OCI-M2 (cell line): ENCODE data around the gene DYSF.

ENCODE experiments used
- DNase-seq: peaks from one replicate; lab custom pipeline; 2025; ENCODE audit not compliant: unreplicated experiment; lab: John Stamatoyannopoulos, UW

Gene DYSF

DNA sequence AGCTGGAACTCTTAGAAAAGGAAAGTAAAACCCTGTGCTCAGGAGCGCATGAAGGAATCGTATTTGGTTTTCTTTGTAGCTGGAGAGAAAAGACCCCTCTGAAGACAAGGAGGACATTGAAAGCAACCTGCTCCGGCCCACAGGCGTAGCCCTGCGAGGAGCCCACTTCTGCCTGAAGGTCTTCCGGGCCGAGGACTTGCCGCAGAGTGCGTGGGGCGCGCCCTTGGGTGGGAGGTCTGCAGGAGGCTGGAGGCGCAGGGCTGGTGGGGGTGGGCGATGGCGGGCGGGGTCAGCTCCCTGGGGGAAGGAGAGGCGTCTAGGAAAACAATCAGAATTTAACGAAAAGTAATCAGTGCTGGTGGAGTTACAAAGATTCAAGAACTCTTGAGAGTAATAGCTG, 72.8 kb downstream of the DYSF start:
- DNase-seq, result no peak

DNA sequence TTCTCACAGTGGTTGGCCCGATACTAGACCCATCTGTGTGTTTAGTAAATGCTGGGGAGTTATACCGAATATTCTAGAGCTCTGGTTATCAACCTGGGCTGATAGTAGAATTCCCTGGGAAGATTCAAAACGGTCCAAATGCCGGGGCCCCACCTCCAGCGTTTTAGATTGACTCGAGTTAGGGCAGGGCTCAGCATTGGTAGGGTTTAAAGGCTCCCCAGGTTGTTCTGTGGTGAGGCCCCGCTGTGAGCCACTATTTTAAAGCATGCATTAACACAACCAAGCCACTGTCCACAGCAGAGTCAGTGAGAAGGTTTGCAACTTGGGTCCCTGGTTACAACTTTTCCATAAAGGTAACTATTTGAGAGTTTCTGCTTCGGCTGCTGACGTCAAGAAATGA, 73.6 kb downstream of the DYSF start:
- no peak for DNase-seq

DNA sequence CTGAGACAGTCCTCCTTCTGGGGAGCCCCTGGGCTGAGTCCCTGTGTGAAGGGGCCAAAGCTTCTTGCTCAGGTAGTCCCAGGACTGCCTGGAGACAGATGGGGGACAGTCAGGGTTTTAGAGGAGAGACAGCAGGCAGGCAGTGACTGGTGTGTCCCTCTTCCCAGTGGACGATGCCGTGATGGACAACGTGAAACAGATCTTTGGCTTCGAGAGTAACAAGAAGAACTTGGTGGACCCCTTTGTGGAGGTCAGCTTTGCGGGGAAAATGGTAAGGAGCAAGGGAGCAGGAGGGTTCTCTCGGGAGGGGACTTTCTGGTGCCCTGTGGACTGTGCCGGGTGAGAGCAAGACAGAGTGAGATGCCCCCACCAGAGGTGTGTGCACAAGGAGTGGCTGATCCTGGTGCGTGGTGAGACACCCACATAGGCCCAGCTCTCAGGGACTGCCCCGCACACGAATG, 74.8 kb downstream of the DYSF start:
- DNase-seq, result no peak

DNA sequence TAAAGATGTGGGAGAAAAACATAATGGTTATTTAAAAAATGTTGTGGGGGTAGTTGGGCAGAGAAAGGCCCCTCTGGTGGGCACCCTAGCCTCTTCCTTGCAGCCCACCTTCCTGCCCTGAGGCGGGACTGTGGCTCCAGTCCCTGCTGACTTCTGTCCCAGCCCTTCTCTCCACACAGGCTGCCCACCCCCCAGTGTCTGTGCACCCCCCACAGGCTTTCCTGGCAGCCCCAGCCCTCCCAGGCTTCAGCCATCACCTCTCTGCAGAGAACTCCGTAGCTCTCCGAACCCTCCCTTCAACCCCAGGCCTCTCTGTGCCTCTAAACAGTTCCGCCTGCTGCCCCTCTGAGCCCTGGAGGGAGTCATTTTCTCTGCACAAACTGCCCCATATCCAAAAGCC, 75.4 kb downstream of the DYSF start:
- no peak for DNase-seq

DNA sequence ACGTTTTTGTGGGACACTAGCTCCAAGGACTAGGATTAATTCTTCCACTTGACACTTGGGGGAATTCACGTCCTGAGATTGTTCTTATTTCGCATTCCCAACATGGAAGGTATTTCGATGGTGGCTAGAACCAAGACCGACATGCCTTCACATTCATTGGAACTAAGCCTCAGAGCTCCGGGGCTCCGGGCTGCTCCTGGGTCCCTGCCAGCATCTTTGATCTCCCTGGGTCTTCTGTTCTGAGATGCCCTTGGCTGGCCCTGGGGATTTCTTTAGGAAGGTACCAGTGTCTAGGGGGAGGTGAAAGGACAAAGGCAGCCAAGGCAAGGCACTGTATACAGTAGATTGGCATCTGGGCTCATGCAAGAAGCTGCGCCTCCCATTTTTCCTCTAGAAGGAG, 76.8 kb downstream of the DYSF start:
- DNase-seq, result no peak

DNA sequence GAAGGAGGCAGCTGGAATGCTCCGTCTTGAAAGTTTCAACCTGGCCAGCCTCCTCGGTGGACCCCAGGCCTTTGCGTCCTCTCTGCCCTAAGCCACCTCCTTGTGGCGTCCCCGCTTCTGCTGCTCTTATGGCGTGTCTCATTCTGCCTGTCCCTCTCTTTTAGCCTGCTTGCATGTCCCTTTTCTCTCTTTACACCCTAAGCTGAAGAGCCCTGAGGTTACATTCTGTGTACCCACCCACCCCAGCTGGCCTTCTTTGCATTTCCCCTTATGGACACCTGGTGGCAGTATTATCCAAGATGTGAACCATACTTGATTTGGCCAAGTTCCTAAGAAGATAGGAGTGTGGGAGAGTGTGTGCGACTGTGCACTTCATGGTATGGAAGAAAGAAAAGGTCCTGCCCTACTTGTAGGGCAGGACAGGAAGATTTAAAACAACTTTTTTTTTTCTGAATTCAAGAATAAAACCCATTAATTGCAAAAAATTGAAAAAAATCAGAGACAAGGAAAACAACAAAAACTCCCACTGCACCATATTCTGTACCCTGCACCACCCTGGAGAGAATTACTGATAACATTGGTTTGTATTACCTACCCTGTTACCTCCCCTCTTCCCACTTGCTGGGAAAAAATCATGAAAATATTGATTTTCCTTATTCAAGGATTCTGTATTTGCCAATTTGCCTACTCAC, 77.4 kb downstream of the DYSF start:
- no peak for DNase-seq

DNA sequence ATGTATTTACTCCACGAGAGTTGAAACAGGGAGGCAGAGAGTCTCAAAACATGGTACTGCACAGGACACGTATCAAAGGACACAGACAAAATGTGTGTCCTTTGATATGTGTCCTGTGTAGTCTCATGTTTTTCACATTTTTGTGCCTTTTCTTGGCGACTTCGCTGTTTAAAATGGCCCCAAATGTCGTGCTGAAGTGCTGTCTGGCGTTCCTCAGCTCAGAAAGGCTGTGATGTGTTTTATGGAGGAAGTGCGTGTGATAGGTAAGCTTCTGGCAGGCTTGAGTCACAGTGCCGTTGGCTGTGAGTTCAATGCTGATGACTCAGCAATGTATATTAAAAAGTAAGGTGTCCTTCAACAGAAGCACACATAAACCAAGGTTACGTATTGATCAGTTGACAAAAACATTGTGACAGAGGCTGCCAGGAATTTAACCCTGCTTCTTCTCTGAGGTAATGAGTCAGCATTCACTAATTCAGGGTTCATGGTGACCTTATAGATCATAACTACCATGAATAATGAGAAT, 78.2 kb downstream of the DYSF start:
- DNase-seq, result no peak

DNA sequence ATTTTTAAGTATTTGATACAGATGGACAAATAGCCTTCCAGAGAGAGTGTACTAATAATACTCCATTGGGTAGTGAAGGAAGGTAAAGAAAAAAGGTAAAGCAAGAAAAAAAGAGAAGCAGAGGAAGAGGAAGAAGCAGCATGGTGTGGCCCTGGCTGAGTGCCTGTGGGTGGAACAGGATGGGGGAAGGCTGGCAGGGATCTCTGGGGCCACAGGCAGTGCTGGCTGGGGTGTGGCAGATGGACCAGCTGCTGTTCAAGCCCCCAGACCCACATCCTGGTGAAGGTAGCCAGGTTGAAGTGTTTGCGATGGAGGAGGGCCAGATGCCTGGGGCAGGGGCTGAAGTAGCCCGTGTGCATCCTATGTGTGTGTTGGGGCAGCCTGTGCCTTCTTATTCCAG, 79.0 kb downstream of the DYSF start:
- no peak for DNase-seq

DNA sequence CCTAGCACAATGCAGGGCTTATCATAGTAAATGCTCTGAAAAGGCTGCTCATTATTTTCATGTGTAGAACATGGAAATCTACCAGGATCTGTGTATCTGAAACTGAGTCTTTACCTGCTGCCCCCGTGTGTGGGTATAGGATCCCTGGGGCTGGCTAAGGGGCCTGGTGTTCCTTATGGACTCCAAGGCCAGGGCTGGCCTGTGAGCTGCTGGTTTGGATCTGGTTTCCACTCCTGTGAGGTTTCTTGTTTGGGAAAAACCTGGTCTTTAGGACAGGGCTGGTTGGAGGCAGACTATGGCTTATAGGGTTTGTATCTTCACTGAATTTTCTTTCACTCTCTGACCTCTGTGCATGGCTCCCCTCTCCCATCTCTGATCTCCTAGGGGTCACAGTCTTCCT, 80.8 kb downstream of the DYSF start:
- DNase-seq, result no peak

DNA sequence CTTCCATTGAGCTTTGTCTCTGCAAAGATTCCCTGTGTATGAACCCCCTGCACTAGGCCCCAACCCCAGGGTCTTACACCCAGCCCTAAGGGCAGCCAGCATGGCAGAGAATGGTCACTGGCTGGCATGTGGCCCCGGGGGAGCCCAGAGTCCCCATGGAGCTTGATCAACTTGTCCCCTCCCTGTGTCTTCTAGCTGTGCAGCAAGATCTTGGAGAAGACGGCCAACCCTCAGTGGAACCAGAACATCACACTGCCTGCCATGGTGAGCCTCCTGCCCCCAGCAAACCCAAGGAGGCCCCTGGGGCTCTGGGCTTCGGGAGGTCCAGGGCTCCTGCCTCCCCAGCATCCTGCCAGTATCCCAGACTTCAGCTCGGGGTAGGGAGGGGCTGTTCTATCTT, 81.5 kb downstream of the DYSF start:
- no peak for DNase-seq

DNA sequence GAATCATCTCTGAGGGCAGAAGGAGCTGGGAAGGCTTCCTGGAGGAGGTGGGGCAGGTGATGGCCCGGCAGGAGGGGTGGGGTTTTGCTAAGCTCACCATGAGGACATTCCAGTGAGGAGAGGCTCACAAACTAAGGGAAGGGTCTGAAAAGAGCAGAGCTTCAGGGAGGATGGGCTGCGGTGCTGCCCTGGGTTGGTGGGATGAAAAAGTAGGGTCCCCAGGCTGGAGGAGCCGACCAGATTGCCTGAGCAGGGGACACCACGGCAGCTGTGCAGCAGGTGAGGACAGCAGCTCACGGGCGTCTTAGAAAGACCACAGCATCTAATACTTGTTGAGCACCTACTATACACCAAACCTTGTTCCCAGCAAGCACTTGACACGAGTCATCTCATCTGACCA, 82.2 kb downstream of the DYSF start:
- DNase-seq, result no peak

DNA sequence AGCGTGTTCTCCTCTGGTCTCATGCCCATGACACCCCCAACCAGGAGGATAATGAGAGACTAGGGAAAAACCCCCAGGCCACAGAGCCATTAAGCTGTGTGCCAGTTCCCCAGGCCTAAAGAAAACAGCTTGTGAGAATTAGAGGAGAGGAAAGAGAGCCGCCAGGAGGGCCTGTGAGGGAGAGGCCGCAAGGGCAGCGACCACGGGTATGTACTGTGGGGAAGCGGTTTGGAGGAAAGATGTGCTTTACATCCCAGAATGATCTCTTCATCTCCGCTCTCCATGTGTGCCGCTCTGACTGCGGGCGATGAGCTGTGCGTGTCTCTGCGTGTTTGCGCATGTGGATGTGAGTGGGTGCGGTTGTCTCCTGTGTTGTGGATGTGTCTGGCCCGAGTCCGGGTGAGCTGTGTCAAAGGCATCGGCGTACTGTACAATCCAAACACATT, 82.9 kb downstream of the DYSF start:
- DNase-seq, result no peak

DNA sequence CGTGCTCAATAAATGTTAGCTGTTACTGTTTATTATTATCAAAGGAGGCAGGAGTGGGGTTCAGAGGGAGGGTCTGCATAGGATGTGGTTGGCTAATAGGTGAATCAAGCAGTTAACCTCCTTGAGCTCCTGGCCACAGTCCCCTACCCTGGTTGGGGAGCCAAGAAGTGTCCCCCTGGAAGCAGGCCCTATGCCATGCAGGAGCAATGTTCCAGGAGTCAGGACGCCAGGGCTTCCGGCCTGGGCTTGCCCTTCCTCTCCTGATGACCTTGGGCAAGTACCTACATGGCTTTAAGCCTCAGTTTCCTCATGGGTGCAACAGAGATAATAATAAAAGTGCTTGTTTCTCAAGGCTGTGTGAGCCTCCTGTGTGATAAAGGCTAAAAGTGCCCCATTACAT, 84.9 kb downstream of the DYSF start:
- DNase-seq, result no peak

DNA sequence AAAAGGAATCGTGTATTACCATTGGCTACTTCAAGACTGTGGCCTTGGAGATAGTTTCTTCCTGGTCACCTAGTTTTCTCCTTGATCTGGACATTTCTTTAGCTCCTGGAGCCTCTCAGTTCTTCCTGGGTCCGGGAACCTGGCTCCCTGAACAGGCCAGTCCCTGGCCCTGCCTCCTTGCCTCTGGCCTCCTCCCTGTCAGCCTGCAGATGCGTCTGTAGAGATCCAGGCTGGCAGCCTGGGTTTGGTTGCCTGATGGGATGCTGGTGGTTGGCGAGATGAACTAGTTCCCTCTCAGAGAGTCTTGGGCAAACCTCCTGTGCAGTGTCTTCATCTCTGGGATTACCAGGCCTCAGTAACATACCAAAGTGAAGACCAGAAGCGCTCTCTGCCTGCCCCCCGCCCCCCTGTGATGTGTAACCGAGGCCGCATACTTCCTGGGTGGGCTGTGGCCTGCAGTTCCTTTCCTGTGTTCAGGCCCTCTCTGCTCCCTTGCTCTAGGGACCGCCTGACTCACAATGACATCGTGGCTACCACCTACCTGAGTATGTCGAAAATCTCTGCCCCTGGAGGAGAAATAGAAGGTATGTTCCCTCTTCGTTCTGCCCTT, 85.4 kb downstream of the DYSF start:
- DNase-seq, result no peak

DNA sequence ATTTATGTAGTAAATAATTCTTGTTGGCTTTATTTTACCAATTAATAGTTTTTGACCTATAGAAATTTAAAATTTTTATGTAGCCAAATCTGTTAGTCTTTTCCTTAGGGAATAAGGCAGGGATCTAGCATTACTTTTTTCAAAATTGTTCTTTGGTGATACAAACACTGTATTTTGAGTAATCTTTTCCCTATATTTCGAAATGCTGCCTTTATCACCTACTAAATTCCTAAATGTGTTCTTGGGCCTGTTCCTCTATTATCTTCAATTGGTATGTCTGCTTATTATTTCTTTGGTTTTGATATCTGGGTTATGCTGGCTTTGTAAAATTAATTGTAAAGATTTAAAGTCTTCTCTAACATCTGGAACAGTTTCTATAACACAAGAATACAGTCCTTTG, 87.5 kb downstream of the DYSF start:
- no peak for DNase-seq

DNA sequence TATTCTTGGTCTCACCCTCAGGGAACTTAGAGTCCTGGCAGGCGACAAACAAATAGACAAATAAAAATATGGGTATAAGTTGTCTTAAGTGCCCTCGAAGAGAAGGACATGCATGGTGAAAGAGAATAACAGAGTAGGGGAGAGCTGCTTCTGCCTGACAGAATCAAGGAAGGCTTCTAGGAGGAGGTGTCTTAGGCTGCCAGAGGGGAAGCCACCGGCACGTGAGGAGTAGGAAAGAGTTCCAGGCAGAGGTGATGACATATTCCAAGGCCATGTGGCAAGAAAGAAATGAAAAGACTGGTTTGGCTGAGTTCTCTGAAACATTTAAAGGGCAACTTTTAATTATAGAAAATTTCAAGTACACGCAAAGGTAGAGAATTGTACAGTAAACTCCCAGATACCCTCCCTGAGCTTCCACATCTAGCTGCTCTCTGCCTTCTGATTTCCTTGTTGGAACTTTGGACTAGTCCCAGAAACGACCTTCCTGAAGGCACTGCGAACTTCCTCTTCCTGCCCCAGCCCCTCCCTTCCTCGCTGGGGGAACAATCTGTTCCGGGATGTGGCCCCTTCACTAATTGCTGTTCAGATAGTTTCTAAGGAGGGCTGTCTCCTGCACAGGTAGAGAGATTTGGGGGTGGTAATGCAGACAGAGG, 91.7 kb downstream of the DYSF start:
- no peak for DNase-seq

DNA sequence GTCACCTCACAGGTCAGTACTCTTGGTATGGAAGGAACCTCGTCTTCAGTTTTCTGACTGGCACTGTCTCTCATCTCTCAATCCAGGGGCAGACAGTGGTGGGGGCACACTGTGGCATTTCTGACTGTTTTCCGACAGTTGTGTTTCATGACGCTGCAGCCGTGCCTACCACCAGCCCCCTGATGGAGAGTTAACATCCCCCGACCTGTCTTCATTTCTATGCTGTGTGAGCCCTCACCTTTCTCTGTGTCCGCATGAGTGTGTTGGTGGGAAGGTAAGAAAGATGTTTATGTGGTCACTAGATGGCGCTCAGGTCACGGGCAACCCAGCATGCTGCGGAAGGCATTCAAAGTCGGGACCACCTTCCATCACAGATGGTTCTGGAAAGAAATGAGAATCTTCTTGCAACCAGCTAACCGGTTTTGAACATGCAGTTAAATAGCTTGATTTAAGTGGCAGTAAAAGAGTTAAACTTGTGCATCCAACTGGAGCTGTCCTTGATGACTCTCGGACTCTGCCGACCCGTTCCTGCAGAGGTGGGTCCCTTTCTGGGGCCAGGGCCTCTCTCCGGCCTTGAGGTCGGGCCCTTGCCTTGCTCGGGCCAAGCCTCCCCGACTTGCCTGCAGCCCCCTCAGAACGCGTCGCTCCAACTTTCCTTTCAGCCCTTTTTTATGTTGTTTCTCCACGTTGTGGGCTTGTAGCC, 92.4 kb downstream of the DYSF start:
- DNase-seq, result no peak

DNA sequence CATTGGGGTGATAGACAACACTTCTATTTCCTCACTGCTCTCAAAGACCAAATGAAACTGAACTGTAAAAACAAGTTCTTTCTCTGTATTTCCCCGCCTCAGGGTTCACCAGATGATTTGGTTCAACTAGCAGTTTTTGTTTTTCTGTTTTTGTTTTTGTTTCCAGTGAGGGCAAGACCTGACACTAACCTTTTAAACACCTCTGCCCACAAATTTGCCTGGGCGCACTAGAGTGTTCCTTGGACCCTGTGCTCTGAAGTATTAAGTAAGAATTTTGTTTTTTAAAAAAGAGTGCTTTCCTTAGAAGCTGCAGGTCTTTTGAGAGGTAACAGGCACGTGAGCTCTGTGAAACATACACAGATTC, 92.9 kb downstream of the DYSF start:
- DNase-seq, result no peak

DNA sequence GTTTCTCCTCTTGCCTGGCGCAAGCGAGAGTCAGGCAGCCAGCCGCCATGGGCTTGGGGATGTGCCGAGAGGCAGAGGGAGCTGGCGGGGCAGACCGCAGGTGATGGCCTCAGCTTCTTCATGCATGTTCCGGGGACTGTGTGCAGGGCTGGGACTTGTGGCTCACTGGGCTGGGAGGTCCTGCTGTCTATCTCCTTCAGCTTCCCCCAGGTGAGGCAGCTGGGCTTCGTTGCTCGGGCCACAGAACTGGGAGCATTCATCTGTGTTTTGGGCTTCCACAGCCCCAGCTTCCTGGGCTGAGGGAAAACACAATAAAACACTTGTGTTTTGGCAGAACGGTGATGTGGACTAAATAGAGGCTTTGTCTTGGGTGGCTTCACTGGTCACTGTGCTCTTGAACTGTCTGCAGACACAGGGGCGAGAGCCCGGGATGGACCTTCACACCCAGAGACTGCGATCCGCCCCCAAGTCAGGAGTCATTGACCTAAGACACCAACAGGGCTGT, 93.5 kb downstream of the DYSF start:
- no peak for DNase-seq

DNA sequence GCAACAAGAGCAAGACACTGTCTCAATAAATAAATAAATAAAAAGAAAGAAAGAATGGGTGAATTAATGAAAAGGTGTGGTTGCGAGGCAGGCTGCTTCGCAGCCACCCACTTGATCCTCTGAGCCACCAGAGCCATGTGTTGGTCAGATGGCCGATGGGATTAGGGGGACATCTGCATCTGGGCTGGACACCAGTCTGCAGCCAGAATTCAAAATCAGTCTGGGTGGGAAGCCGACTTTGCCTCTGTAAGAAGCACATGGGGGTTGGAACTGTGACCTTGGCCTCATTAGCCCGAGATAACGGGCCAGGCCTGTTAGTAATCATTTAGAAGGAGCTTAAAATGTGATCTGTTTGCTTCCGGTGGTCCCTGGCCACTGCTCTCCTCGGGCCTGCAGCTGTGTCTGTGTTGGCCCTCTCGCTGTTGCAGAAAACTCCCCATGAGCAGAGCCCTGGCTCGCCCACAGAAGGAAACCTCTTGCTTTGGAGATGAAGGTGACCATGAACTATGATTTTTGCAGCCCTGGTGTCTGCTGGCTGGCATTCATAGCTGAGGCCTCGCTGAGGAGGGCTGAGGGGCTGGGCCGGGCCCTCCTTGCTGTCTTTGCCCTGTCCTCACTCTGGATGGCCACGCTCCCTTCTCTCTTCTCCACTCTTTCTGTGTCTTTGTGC, 94.4 kb downstream of the DYSF start:
- DNase-seq, result no peak
